Liver (tissue), 9 donors: Measurements from ENCODE around the gene KCNQ5. TPM values are rescaled to one million over a fixed set of nuclear protein-coding genes. Genes with fewer than 3 reads are reported as not detected.

ENCODE experiments used
- DNase-seq: peaks from one replicate; pipeline ENCODE4 v3.0.0-alpha.2; 2017; ENCODE audit warnings: low spot score
- H3K27ac ChIP-seq, 2 donors: one replicate each; pipeline ENCODE4 v1.7.0; 2013; ENCODE audit warnings: inconsistent platforms in 2 of 2, low read length in 2 of 2, control low read depth in 1 of 2, low read depth in 1 of 2, mild to moderate bottlenecking in 1 of 2
- H3K27me3 ChIP-seq, 4 donors: one replicate each; pipeline versions ENCODE4 v1.6.1 to v1.7.0; 2013; ENCODE audit warnings: low read length in 3 of 4, inconsistent platforms in 1 of 4, mild to moderate bottlenecking in 1 of 4, moderate library complexity in 1 of 4; ENCODE audit not compliant: control insufficient read depth in 4 of 4, insufficient read depth in 4 of 4
- H3K36me3 ChIP-seq, 4 donors: one replicate each; pipeline versions ENCODE4 v1.6.1 to v1.7.0; 2013; ENCODE audit warnings: low read length in 3 of 4, mild to moderate bottlenecking in 3 of 4, low read depth in 1 of 4, moderate library complexity in 1 of 4; ENCODE audit not compliant: control insufficient read depth in 4 of 4, insufficient read depth in 3 of 4
- H3K4me1 ChIP-seq, 4 donors: one replicate each; pipeline versions ENCODE4 v1.6.1 to v1.7.0; 2013; ENCODE audit warnings: low read length in 3 of 4, mild to moderate bottlenecking in 3 of 4, moderate library complexity in 1 of 4; ENCODE audit not compliant: control insufficient read depth in 4 of 4, insufficient read depth in 4 of 4
- H3K4me3 ChIP-seq, 3 donors: one replicate each; pipeline versions ENCODE4 v1.6.1 to v1.7.0; 2013; ENCODE audit warnings: low read length in 3 of 3, control low read depth in 1 of 3, low read depth in 1 of 3, mild to moderate bottlenecking in 1 of 3
- H3K9ac ChIP-seq, 2 donors: one replicate each; pipeline ENCODE4 v1.7.0; 2013; ENCODE audit warnings: low read length in 2 of 2, mild to moderate bottlenecking in 2 of 2, moderate library complexity in 2 of 2, control low read depth in 1 of 2, low read depth in 1 of 2
- H3K9me3 ChIP-seq, 4 donors: one replicate each; pipeline versions ENCODE4 v1.6.1 to v1.7.0; 2013; ENCODE audit warnings: low read length in 3 of 4; ENCODE audit not compliant: control insufficient read depth in 4 of 4
- ATF3 ChIP-seq: IDR thresholded peaks from 2 replicates; pipeline ENCODE4 v1.6.1; 2016; ENCODE audit warnings: antibody characterized with exemption
- CTCF ChIP-seq: fragments of 150-350 bp; IDR thresholded peaks from 2 replicates; pipeline ENCODE4 v1.5.1; 2017; ENCODE audit warnings: improper control_type of control experiment, low read depth, low read length; ENCODE audit not compliant: missing input control
- EGR1 ChIP-seq, 2 donors: IDR thresholded peaks; 2 replicates each; pipeline ENCODE4 v1.6.1; 2016 to 2018; ENCODE audit warnings: antibody characterized with exemption in 2 of 2, low read depth in 2 of 2
- FOXA1 ChIP-seq: IDR thresholded peaks from 2 replicates; pipeline ENCODE4 v1.6.1; 2016; ENCODE audit warnings: antibody characterized with exemption
- FOXA2 ChIP-seq: IDR thresholded peaks from 2 replicates; pipeline ENCODE4 v1.6.1; 2016; ENCODE audit warnings: antibody characterized with exemption
- GABPA ChIP-seq, 2 donors: IDR thresholded peaks in 1 of 2; conservative IDR thresholded peaks in 1 of 2; 2 replicates each; pipeline ENCODE4 v1.6.1; 2016; ENCODE audit warnings: antibody characterized with exemption in 2 of 2, mild to moderate bottlenecking in 1 of 2, moderate library complexity in 1 of 2
- HNF4A ChIP-seq, 2 donors: conservative IDR thresholded peaks; 2 replicates each; pipeline ENCODE4 v1.6.1; 2016; ENCODE audit warnings: antibody characterized with exemption in 2 of 2, mild to moderate bottlenecking in 2 of 2
- HNF4G ChIP-seq: IDR thresholded peaks from 2 replicates; pipeline ENCODE4 v1.6.1; 2016; ENCODE audit warnings: antibody characterized with exemption
- JUND ChIP-seq, 2 donors: IDR thresholded peaks; 2 replicates each; pipeline ENCODE4 v1.6.1; 2016; ENCODE audit warnings: antibody characterized with exemption in 2 of 2
- MAX ChIP-seq: IDR thresholded peaks from 2 replicates; pipeline ENCODE4 v1.6.1; 2016; ENCODE audit warnings: antibody characterized with exemption
- NR2F2 ChIP-seq: IDR thresholded peaks from 2 replicates; pipeline ENCODE4 v1.6.1; 2016; ENCODE audit warnings: antibody characterized with exemption
- RAD21 ChIP-seq, 2 donors: IDR thresholded peaks; 2 replicates each; pipeline ENCODE4 v1.6.1; 2016; ENCODE audit warnings: antibody characterized with exemption in 2 of 2, mild to moderate bottlenecking in 2 of 2
- REST ChIP-seq: IDR thresholded peaks from 2 replicates; pipeline ENCODE4 v1.6.1; 2016; ENCODE audit warnings: antibody characterized with exemption, mild to moderate bottlenecking
- RXRA ChIP-seq, 2 donors: IDR thresholded peaks; 2 replicates each; pipeline ENCODE4 v1.6.1; 2017 to 2018; ENCODE audit warnings: antibody characterized with exemption in 2 of 2, mild to moderate bottlenecking in 1 of 2
- SP1 ChIP-seq: IDR thresholded peaks from 2 replicates; pipeline ENCODE4 v1.6.1; 2018; ENCODE audit warnings: antibody characterized with exemption, mild to moderate bottlenecking
- TAF1 ChIP-seq: conservative IDR thresholded peaks from 2 replicates; pipeline ENCODE4 v1.6.1; 2016; ENCODE audit warnings: antibody characterized with exemption, mild to moderate bottlenecking
- YY1 ChIP-seq: IDR thresholded peaks from 2 replicates; pipeline ENCODE4 v1.6.1; 2016; ENCODE audit warnings: antibody characterized with exemption, mild to moderate bottlenecking
- WGBS: extraction: QIAGEN DNeasy Blood & Tissue Kit; methylation state at CpG from one replicate; pipeline ENCODE4 v1.1.7; 2013; 5-methylcytosine and 5-hydroxymethylcytosine counted together
- polyA plus RNA-seq, 2 donors: library from polyadenylated mRNA; stranded (reverse) in 1 of 2; unstranded in 1 of 2; fragments of 200-250 nt in 1 of 2; fragments of >200 nt in 1 of 2; fragmentation: Nextera tagmentation in 1 of 2; extraction: Ambion mirVana in 1 of 2; gene quantifications; one replicate each; pipeline versions ENCODE4 v1.2.1 to v1.2.3, GENCODE V29; 2013 to 2015
- total RNA-seq, 2 donors: library from RNA; depleted of rRNA; stranded (reverse); fragments of >200 nt; gene quantifications; one replicate each; pipeline ENCODE4 v1.2.3, GENCODE V29; 2014
- TF ChIP-seq, protein P1 (sequence below): IDR thresholded peaks from 2 replicates; pipeline ENCODE4 v1.6.1; 2016; ENCODE audit warnings: antibody characterized with exemption
- donor health status: healthy.
- donor health status: healthy.
- donor health status: healthy.
- donor health status: healthy.
- donor health status: healthy.

KCNQ5 gene
- total and polyA plus RNA-seq, 4 donors, result 0.02 to 1.1 (median 0.15) TPM

DNA sequence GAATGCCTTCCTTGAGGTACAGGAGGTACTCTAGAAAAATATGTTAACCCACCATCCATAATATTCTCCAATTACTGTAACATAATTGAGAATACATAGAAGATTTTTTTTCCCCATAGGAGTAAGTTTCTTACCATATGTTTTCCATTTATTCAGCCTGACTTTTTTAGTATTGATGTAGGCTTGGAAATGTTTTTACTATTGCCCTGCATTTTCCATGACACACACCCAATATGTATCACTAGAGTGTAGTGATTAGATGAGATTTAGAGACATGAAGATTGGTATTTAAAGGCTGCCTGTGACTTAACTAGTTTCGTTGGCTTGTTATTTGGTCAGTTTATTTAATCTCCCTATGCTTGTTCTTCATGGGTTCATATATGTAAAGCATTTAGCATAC is 39.5 kb downstream of the KCNQ5 start:
- Histone ChIP-seq H3K27me3 (no peaks in the 10 kb centered on the region), H3K27ac (no peak overlapping the region), H3K4me3 (no peak overlapping the region), H3K36me3 (no peaks in the 10 kb centered on the region), H3K9ac (no peak overlapping the region), H3K4me1 (no peaks in the 10 kb centered on the region), H3K9me3 (no peaks in the 10 kb centered on the region)
- 45% methylated on average over 1 of the region's 1 CpG for WGBS
- no peak for DNase-seq
- TF ChIP-seq MAX, result no peak
- TF ChIP-seq EGR1 (IDR thresholded peaks at IDR 0.05; ENCODE audit: low read depth in 2 of 2), result no peak
- TF ChIP-seq, protein P1, sequence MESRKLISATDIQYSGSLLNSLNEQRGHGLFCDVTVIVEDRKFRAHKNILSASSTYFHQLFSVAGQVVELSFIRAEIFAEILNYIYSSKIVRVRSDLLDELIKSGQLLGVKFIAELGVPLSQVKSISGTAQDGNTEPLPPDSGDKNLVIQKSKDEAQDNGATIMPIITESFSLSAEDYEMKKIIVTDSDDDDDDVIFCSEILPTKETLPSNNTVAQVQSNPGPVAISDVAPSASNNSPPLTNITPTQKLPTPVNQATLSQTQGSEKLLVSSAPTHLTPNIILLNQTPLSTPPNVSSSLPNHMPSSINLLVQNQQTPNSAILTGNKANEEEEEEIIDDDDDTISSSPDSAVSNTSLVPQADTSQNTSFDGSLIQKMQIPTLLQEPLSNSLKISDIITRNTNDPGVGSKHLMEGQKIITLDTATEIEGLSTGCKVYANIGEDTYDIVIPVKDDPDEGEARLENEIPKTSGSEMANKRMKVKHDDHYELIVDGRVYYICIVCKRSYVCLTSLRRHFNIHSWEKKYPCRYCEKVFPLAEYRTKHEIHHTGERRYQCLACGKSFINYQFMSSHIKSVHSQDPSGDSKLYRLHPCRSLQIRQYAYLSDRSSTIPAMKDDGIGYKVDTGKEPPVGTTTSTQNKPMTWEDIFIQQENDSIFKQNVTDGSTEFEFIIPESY, result no peak
- TF ChIP-seq YY1, result no peak
- no peak for TF ChIP-seq ATF3
- TF ChIP-seq HNF4A (conservative IDR thresholded peaks at IDR 0.05), result no peak
- TF ChIP-seq FOXA2, result no peak
- no peak for TF ChIP-seq CTCF
- no peak for TF ChIP-seq RAD21 (IDR thresholded peaks at IDR 0.05)
- TF ChIP-seq JUND (IDR thresholded peaks at IDR 0.05), result no peak
- TF ChIP-seq HNF4G, result no peak
- TF ChIP-seq NR2F2, result no peak
- TF ChIP-seq RXRA (IDR thresholded peaks at IDR 0.05), result no peak
- no peak for TF ChIP-seq REST
- TF ChIP-seq TAF1, result no peak
- TF ChIP-seq GABPA (IDR thresholded peaks at IDR 0.05 in 1 of 2, conservative IDR thresholded peaks at IDR 0.05 in 1 of 2), result no peak
- TF ChIP-seq FOXA1, result no peak
- no peak for TF ChIP-seq SP1

DNA sequence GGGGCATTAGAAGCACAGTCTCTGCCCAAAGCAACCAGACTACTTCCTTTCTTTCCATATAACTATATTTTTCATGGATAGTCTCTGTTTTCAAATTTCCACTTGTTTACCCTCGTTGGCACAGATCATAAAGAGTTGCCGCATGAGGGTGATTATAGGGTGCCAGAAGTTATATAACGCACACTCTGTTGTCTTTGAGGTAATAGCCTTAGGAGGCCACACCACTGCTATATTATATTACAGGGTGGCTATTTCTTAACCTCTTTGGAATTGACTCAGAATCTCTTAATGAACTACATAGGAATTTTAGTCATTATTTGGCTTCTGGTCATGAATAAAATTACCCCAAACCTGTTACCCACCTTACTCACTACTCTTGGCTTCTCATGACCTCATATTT is 43.7 kb downstream of the KCNQ5 start:
- no peak overlapping the region for H3K4me3 ChIP-seq
- TF ChIP-seq HNF4G (no peak), FOXA1 (no peak), NR2F2 (no peak)

More for the DNA sequence above, 43.7 kb downstream of the KCNQ5 start:
- no peak for DNase-seq
- no peaks in the 10 kb centered on the region for H3K9me3 ChIP-seq
- WGBS, result 86% methylated on average over 3 of the region's 3 CpGs
- H3K27me3 ChIP-seq, result no peaks in the 10 kb centered on the region
- H3K4me1 ChIP-seq, result no peaks in the 10 kb centered on the region
- no peak overlapping the region for H3K27ac ChIP-seq
- H3K36me3 ChIP-seq, result no peaks in the 10 kb centered on the region
- H3K9ac ChIP-seq, result no peak overlapping the region
